Measurements from ENCODE around the gene NKX1-1. TPM values are rescaled to one million over a fixed set of nuclear protein-coding genes. Genes with fewer than 3 reads are reported as not detected.

The NKX1-1 gene
- total RNA-seq, 4 donors from 2014 or later, result not detected

GRCh38 chr4:1413687-1414479, 7.6 kb upstream of the NKX1-1 start:
- intact Hi-C loops (cut with DNase I), result no loop called here
- H3K27me3 ChIP-seq, result peaks cover 0 to 98% (median 46%) of the 10 kb centered on the region in 4 donors
- DNase-seq (ENCODE audit: extremely low spot score), result no peak
- TF ChIP-seq POLR2AphosphoS5 (IDR thresholded peaks at IDR 0.05) (no peak), EP300 (IDR thresholded peaks at IDR 0.05) (no peak), CTCF (IDR thresholded peaks at IDR 0.05) (no peak), POLR2A (IDR thresholded peaks at IDR 0.05; ENCODE audit: low read depth) (no peak)
- H3K4me1 ChIP-seq, result peaks cover 0 to 16% (median 11%) of the 10 kb centered on the region in 4 donors
- H3K4me3 ChIP-seq, result peak overlapping the region in 1 of 4 donors; percentile 9
- H3K27ac ChIP-seq (replicated peaks in 1 of 4), result no peak overlapping the region
- 22% methylated on average over 15 of the region's 77 CpGs for WGBS
- H3K36me3 ChIP-seq, result no peaks in the 10 kb centered on the region
- no peaks in the 10 kb centered on the region for H3K9me3 ChIP-seq

- H3K4me3 ChIP-seq, result no peak overlapping the region
- no peak for DNase-seq (ENCODE audit: extremely low spot score)
Measured at GRCh38 chr4:1413204-1413663, 7.0 kb upstream of the NKX1-1 start.

GRCh38 chr4:1412376-1413203, 6.3 kb upstream of the NKX1-1 start:
- Histone ChIP-seq H3K27me3 (peaks cover 0 to 98% (median 58%) of the 10 kb centered on the region in 4 donors), H3K4me3 (no peak overlapping the region), H3K36me3 (no peaks in the 10 kb centered on the region), H3K27ac (replicated peaks in 1 of 4) (no peak overlapping the region), H3K9me3 (no peaks in the 10 kb centered on the region), H3K4me1 (peaks cover 0 to 26% (median 18%) of the 10 kb centered on the region in 4 donors)
- DNase-seq (ENCODE audit: extremely low spot score), result no peak
- TF ChIP-seq POLR2AphosphoS5 (IDR thresholded peaks at IDR 0.05) (no peak), EP300 (IDR thresholded peaks at IDR 0.05) (no peak), CTCF (IDR thresholded peaks at IDR 0.05) (no peak), POLR2A (IDR thresholded peaks at IDR 0.05; ENCODE audit: low read depth) (no peak)
- intact Hi-C loops (cut with DNase I), result no loop called here
- 53% methylated on average over 14 of the region's 15 CpGs for WGBS

More at GRCh38 chr4:1413204-1413663, 7.0 kb upstream of the NKX1-1 start:
- no peaks in the 10 kb centered on the region for H3K9me3 ChIP-seq
- H3K27ac ChIP-seq (replicated peaks in 1 of 4), result no peak overlapping the region
- TF ChIP-seq POLR2AphosphoS5 (IDR thresholded peaks at IDR 0.05), result no peak
- TF ChIP-seq EP300 (IDR thresholded peaks at IDR 0.05), result no peak
- no peak for TF ChIP-seq POLR2A (IDR thresholded peaks at IDR 0.05; ENCODE audit: low read depth)
- TF ChIP-seq CTCF (IDR thresholded peaks at IDR 0.05), result no peak
- peaks cover 0 to 98% (median 52%) of the 10 kb centered on the region in 4 donors for H3K27me3 ChIP-seq
- H3K4me1 ChIP-seq, result peaks cover 0 to 20% (median 13%) of the 10 kb centered on the region in 4 donors
- intact Hi-C loops (cut with DNase I), result no loop called here
- 56% methylated on average over 11 of the region's 16 CpGs for WGBS
- no peaks in the 10 kb centered on the region for H3K36me3 ChIP-seq

GRCh38 chr4:1411436-1412375, 5.5 kb upstream of the NKX1-1 start:
- Histone ChIP-seq H3K36me3 (no peaks in the 10 kb centered on the region), H3K4me3 (no peak overlapping the region), H3K9me3 (no peaks in the 10 kb centered on the region), H3K27ac (replicated peaks in 1 of 4) (no peak overlapping the region), H3K4me1 (peaks cover 0 to 35% (median 27%) of the 10 kb centered on the region in 4 donors), H3K27me3 (peaks cover 0 to 98% (median 67%) of the 10 kb centered on the region in 4 donors)
- TF ChIP-seq POLR2A (IDR thresholded peaks at IDR 0.05; ENCODE audit: low read depth), result no peak
- TF ChIP-seq POLR2AphosphoS5 (IDR thresholded peaks at IDR 0.05), result no peak
- no peak for TF ChIP-seq CTCF (IDR thresholded peaks at IDR 0.05)
- TF ChIP-seq EP300 (IDR thresholded peaks at IDR 0.05), result no peak
- intact Hi-C loops (cut with DNase I), result no loop called here
- 48% methylated on average over 14 of the region's 17 CpGs for WGBS
- no peak for DNase-seq (ENCODE audit: extremely low spot score)
